Stimulated activated CD4-positive, alpha-beta T cell treated with anti-CD3 and anti-CD28 coated beads, Interleukin-1b, Interleukin-23, amount 100 ng/mL, for 1 hour (primary cell): Measurements from ENCODE around the gene FOXJ3.

Experiments
- DNase-seq, 2 donors: peaks; one replicate each; pipeline ENCODE4 v3.0.0-alpha.2; 2020; ENCODE audit warnings: low read depth in 2 of 2

Gene FOXJ3

DNA sequence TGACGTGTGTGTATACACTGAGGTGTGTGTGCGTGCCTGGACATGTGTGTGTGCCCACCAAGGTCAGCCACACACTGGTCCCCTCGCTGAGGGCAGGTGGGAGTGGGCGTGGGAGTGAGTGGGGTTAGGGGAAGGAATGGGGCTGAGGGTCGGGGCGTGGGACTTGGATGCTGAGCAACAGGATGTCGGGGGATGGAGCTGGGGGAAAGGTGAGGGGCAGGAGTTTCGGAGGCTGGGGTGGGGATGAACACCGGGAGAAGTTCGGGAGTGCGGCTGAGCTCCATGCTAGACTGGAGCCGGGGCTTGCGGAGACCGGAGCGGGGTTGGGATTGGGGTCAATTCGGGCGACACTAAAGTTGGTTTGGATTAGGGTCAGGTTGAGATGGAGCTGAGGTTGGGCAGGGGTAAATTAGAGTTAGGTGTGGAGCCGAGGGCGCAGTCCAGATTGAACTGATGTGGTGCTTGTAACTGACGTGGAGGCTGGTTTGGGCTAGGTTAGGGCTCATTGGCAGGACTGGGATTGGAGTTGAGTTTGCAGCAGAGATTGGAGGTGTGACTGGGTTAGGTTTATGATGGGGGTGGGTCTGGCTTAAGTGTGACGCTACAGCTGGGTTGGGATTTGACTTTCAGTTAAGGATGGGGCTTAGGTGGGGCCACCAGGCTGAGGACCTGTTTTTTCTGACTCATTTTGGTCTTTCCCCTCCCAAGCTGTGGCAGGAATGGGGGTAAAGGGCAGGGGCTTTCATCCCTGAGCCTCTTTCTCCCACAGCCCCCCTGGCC lies 167.2 kb downstream of the FOXJ3 start:
- no peak for DNase-seq

DNA sequence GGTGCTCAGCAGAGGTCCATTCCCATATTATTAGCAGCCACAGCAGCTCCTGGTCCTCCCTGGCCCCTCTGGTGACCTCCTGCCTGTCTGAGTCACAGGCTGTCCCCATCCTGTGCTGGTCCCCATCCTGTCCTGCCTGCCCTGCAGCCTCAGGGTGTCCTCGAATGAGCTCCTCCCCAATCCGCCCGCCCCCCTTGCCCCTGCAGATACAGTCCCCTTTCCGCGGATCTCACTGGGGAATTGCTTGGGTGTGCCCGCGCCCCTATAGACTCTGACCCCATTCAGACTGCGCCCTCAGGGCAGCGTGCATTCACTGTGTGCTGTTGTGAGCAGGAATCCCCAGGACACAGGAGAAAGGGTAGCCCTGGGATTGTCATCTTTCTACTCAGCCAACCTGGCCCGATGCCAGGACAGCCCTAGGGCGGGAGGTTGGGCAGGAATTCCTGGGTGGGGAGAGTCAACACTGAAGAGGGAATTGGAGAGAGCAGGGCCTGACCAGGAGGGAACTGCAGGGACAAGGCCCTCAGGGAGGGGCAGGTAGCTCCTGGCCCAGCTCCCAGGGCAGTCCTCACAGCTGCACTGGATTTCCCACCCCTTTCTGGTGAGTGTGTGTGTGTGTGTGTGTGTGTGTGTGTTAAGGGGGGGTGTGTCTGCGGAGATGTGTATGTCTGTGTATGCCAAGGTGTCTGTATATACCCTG lies 169.4 kb downstream of the FOXJ3 start:
- no peak for DNase-seq

DNA sequence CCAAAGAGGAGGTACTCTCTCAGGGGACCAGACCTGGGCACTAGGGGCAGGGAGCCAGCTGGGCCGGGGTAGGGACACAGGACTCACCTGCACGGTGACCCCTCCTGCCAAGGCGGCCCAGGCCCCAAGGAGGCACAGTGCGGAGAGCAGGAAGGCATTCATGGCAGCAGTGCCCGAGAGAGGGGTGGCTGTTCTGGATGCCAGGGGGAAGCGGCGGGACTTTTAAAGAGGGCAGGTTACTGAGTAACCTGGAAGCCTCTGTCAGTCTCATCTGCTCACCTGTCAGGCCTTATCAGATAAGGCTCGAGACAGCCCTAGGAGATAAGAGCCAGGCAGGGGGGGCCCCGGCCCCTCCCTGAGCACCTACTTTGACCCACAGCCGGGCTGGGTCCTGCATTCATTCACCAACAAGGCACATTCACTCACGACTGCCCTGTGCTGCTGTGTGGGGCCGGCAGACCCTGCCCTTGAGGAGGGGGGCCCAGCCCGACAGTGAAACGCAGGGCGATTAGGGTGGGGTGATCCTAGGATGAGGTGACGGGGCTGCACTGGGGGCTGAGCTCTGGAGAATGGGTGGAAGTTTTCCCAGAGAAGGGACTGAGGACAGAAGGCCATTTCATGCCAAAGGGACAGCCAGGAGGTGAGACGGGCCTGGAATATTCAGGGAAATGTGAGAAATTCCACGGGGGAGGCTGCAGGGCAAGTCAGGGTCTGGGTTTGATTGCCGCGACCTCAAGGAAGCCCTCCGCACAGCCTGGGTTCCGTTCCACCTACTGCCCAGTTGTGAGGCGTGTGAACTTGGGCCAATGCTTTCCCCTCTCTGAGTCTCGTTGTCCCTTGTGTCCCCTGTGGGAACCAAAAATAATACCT lies 170.2 kb downstream of the FOXJ3 start, which contains the start of gene GUCA2A:
Gene GUCA2A (minus strand): TSS at position 195 of the 870 bp plus-strand sequence. CDS start 33 bp downstream, at position 162.
- no peak for DNase-seq

DNA sequence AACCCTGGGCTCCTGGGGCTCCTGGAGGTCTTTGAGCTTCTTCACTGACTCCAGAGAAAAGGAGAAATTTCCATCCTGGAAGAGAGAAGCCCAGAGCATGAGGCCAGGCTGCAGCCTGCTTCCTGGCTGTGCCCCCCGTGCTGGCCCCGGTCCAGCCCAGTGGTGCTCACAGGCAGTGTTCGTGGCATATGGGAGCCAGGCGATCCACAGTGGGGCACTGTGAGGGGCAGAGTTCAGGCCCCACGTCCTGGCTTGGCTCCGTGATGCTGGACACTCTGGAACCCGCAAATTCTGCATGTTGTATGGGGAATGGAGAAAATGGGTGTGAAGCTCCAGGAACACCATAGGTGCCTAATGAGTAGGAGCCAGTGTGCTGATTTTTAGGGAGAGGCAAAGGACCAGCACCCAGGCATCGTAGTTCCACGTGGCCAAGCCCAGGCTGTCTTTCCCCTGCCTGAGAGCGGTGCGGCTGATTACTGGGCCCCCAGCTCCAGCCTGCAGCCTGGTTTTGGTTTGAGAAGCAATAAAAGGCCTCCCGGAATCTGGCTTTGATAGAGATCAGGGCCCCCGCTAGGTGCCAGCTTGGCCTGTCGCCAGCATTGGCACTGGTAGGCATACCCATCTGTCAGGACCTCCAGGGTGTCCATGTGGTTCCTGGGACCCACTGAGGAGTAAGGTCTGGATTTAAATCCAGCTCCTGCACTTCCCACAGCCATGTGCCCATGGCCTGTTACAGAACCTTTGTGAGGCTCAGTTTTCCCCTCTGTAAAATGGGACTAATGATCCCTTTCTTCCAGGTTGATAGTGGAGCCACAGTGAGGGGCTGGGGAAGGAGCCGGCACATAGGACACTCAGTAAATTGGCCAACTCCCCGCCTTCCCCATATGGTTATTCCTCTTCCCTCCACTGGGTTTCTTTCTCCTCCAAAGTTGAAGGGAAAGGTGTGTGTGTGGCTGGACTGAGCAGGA lies 171.2 kb downstream of the FOXJ3 start:
- no peak for DNase-seq

DNA sequence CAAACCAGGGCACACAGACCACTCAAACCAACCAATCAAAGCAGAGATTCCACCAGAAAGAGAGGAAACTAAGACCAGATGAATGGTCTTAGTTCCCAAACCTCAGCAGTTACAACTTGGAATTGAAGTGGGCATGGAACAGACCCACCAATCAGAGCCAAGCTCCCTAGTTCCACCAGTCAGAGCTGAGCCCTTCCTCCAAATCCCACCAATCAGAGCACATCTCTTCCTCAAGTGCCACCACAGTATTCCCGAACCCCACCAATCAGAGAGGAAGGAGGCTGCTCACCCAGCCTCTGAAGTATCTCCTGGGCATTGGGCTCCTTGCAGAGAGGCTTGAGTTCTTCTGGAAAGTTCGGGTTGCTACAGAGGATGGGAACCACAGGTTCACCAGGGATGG lies 171.9 kb downstream of the FOXJ3 start:
- DNase-seq, result no peak

DNA sequence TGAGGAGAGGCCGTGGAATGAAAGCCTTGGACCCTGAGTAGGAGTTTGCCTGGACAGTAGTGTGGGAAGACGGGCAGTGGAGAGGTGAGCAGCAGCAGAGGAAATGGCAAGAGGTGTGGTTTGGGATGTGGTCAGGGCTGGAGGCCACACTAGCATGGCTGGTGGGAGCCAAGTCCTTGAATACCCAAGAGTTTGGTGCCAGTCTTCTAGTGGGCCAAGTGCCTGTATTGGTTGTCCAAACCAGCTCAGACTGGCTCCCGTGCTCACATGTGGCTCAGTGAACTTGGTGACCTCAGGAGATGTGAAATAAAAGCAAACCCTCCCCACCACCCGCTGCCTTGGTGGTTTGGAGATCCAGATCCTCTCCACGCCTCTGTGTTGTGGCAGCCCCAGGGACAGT lies 172.9 kb downstream of the FOXJ3 start:
- DNase-seq, result no peak

DNA sequence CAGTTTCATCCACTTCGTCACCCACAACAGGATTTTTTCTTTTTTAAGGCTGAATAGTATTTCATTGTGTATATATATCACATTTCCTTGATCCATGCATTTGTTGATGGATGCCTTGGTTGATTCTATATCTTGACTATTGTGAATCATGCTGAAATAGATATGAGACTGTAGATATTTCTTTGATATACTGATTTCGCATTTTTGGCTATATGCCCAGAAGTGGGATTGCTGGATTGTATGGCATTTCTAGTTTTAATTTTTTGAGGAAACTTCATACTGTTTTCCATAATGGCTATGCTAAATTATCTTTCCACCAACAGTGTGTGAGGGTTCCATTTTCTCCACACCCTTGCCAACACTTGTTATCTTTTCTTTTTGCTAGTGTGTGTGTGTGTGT lies 176.8 kb downstream of the FOXJ3 start:
- no peak for DNase-seq

DNA sequence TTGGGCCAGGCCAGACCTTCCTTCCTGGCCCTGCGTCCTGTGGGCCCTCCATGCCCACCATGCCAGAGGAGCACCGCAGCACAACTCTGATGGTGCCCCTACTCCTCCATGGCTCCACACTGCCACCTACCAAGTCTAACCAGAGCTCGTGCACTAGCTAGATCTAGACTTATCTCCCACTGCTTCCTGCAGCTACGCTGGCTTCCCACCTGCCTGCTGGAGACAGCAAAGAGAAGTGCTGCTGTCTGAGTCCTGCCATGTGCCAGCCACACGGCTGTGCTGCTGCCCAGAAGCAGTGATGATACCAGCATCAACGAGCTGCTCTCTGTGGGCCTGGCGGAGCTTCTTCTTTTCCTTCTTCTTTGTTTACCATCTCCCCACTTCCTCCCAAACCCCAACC lies 177.4 kb downstream of the FOXJ3 start:
- no peak for DNase-seq

DNA sequence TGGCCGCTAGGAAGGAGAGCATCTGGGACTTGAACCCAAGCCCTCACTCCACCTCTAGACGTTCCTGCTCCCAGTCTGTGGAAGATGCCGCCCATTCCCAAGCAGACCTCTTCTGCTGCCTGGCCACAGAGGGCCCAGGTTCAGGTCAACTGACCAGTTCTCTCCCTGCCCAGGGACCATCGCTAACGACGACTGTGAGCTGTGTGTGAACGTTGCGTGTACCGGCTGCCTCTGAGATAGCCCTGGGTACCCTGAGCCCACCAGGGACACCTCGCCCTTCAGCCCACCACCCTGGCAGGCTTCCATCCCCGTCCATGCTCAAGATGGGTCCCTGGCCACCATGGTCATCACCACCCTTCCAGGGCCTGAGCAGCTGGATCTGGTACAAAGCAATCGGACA lies 179.7 kb downstream of the FOXJ3 start:
- no peak for DNase-seq

DNA sequence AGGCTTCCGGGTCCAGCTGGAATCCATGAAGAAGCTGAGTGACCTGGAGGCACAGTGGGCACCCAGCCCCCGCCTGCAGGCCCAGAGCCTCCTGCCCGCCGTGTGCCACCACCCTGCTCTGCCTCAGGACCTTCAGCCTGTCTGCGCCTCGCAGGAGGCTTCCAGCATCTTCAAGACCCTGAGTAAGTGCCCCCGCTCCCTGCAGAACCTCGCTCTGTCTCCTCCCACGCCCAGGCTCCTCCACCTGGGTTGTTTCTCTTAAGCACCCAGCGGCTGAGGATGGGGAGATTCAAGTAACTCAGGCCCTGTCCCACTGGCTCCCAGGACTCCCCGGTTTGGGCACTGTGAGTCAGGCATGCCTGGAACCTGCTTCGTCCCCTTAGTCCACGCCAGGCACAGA lies 180.3 kb downstream of the FOXJ3 start:
- DNase-seq, result no peak

DNA sequence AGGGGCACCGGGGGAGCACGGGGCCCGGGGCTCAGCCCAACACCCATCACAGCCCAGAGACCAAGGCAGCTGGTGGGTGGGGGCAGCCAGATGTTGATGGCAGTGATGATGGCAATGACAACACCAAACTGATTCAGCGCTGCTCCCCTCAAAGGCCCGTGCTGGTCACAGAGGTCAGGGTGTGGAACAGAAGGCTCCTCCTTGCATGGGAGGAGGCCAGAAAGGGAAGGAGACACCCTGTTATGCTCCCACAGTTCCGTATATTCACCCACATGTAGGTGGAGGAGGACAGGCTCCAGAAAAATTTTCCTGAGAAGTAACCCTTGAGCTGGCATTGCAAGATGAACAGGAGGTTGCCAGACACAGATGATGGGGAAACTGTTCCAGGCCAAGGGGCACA lies 181.4 kb downstream of the FOXJ3 start:
- DNase-seq, result no peak

DNA sequence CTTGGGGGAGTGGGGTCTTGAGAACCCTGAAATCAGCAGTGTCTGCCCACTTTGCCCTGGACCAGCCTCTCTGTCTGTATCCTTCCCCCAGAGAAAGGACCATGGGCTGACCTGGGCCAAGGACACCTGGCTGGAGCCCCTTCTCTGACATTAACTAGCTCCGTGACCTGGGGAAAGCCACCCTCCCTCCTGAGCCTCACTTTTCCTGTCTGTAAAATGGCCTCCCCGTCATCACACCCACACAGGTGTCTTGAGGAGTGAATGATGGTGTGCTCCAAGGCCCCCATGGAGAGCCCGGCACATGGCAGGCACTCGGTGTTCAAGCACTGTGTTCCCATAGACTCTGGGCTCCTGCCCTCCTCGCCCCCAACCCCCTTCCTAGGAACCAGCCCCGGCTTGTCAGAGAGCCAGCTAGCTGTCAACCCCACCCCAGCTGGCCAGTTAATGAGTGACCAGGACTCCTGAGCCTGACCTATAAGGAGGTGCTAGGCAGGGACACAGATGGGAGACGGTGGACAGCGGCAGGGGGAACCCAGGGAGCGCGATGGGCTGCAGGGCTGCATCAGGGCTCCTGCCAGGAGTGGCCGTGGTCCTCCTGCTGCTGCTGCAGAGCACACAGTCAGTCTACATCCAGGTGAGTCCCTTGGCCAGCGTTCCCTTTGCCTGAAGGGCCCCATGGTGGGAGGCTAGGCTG lies 182.0 kb downstream of the FOXJ3 start, which contains the start of gene GUCA2B:
Gene GUCA2B (plus strand): TSS at position 504 of the 694 bp plus-strand sequence. CDS start 41 bp downstream, at position 545.
- no peak for DNase-seq

DNA sequence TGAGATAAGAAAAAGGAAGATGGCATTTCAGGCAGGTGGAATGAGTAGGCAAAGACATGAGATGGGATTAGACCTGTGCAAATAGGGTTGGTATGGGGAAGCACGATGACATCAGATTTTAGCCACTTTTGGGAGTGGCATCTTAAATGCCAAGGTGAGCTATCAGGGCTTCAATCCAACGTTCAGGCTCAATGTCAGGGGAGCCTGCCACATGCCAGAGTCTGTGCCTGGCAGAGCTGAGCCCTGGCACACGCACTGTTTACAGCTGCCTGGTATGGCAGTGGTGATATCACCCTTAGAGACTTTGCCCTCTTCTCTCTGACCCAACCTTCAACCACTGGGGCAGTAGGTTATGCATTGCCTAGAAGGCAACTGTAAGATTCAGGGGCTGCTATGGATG lies 182.9 kb downstream of the FOXJ3 start:
- no peak for DNase-seq

DNA sequence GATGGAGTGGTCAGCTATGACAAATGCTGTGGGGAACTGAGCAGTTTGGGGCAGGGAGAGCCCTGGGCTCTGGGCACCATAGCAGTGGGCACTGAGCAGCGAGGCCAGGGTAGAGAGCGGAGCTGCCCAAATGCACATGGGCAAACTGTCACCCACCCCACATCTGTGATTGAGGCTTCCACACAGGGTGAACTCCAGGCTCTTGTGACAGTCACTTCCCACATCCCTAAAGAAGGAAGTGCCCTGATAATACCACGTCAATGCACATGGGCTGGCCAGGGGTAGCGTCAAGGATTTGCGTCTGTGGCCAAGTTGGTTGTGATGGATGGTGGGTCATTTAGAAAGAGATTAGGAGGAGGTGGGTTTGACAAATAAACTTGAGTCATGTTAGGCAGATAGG lies 184.4 kb downstream of the FOXJ3 start:
- no peak for DNase-seq

DNA sequence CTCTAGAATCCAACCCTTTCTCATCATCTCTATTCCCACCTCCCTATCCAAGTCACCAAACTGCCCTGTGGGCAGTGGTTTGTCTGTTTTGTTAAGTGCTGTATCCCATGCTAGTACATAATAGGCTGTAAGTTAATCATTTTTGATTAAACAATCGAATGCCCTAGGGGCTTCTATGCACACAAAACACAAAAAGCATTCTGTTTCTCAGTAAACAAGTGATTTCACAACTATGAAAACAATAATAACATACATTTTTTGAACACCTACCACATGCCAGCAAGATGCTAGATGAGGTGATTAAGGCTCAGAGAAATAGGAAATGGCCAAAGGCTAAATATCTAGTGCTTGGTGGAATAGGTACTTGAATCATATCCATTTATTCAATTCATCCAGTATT lies 186.9 kb downstream of the FOXJ3 start:
- DNase-seq, result no peak

DNA sequence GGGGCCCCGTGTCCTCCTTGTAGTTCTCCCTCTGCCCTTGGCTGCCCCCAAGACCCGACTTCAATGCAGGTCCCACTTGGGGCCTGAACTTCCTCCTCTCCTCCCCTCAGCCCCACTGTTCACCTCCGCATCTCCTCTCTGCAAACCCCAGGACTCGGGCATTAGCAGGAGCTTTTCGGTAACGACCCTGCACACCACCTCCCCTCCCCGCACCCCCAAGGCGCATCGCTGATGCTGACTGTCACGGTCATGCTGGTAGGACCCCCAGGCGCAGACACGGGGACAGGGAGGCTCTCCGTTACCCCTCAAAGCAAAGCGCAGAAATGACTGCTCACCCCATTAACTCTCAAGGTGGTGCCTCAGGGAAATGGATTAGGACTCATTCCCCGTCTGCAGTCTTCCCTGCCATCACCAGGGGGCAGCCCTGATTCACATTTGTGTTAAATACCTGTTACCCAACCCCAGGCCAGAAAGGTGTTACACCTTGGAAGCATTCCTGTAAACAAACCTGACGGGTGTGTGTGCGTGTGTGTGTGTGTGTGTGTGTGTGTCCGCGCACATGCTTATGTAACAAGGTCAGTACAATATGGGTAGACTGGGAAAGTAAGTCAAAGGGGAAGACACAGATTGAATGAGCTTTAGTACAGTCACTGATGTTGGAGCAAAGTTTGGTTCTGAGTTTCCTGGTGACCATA lies 188.3 kb downstream of the FOXJ3 start:
- peak; percentile 35 to 63 for DNase-seq

DNA sequence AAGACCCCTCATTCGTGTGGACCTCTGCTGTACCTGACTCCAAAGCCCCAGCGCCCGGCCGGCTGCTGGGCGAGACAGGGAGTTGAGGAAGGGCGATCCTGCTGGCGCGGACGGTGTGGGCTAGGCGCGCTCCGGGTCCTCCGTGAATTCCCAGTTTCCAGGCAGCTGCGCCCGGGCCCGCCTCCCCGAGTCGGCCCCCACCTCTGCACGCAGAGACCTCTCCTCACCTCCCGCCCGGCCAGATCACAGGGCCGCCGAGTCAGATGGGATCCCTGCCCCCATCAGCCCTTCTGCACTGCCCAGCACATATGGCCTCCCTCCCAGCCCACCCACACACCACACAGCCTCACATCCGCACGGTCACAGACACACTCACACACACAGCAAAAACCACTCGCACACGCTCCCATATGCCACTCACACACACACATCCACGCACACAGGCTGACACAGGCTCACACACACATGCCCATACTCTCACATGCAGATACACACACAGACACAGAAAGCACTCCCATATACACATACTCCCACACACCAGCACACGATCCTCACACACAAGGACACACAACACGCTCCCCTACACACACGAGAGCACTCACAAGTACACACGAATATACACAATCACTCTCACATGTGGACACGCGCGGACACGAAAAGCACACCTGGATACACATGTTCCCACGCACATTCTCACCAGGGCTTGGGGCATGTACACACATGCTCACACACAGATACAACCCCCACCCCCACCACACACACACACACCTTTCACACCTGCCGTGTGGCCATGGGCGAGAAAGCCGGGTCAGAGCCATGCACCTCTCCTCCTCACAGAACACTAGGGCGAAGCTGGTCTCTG lies 189.0 kb downstream of the FOXJ3 start:
- DNase-seq, result no peak

DNA sequence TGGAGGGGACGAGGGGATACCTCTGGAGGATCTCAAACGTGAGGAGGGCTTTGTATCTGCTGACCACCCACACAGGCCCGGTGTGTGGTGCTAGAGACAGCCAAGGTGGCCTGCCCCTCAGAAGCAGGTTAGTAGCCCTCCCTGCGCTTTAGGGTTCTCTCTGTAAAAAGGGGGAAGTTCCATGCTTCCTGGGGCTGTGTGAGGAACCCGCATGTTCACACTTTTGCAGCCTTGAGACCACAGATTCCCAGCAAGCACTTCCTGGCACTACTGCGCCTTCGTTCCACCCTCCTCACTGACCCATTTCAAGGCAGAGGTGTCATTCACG lies 189.7 kb downstream of the FOXJ3 start:
- DNase-seq, result no peak
